ENCODE data around the gene KCTD10.

KCTD10 gene

GRCh38 chr12:109467978-109468676, 9.0 kb downstream of the KCTD10 start:
- DNase-seq: no peak

- no peak for DNase-seq
Measured at GRCh38 chr12:109466821-109467220, 10.3 kb downstream of the KCTD10 start.

GRCh38 chr12:109466305-109466704, 10.8 kb downstream of the KCTD10 start:
- DNase-seq: no peak

- DNase-seq: no peak
Measured at GRCh38 chr12:109464642-109465351, 12.3 kb downstream of the KCTD10 start.

- no peak for DNase-seq
Measured at GRCh38 chr12:109463756-109464155, 13.3 kb downstream of the KCTD10 start.

- no peak for DNase-seq
Measured at GRCh38 chr12:109462868-109463692, 14.0 kb downstream of the KCTD10 start.

GRCh38 chr12:109461846-109462756, 15.0 kb downstream of the KCTD10 start:
- no peak for DNase-seq

- no peak for DNase-seq
Measured at GRCh38 chr12:109461049-109461845, 15.9 kb downstream of the KCTD10 start.

- no peak for DNase-seq
Measured at GRCh38 chr12:109460538-109460937, 16.6 kb downstream of the KCTD10 start.

- no peak for DNase-seq
Measured at GRCh38 chr12:109459247-109459646, 17.9 kb downstream of the KCTD10 start.

- DNase-seq: no peak
Measured at GRCh38 chr12:109458771-109459208, 18.3 kb downstream of the KCTD10 start.

- no peak for DNase-seq
Measured at GRCh38 chr12:109458086-109458485, 19.0 kb downstream of the KCTD10 start.

GRCh38 chr12:109455706-109456105, 21.4 kb downstream of the KCTD10 start:
- no peak for DNase-seq

- DNase-seq: no peak
Measured at GRCh38 chr12:109452489-109452888, 24.6 kb downstream of the KCTD10 start.

- DNase-seq: no peak
Measured at GRCh38 chr12:109451400-109451799, 25.7 kb downstream of the KCTD10 start.

- no peak for DNase-seq
Measured at GRCh38 chr12:109450980-109451379, 26.1 kb downstream of the KCTD10 start.

GRCh38 chr12:109449845-109450532, 27.1 kb downstream of the KCTD10 start:
- no peak for DNase-seq

GRCh38 chr12:109448707-109449390, 28.3 kb downstream of the KCTD10 start:
- DNase-seq: no peak

GRCh38 chr12:109448272-109448671, 28.8 kb downstream of the KCTD10 start:
- no peak for DNase-seq

- no peak for DNase-seq
Measured at GRCh38 chr12:109447482-109447881, 29.6 kb downstream of the KCTD10 start.
